Hematopoietic multipotent progenitor cell (in vitro differentiated cells): ENCODE data around the gene IGLON5. TPM values are rescaled to one million over a fixed set of nuclear protein-coding genes. Genes with fewer than 3 reads are reported as not detected.

Experiments
- DNase-seq, 3 donors: peaks; one replicate each; pipeline ENCODE4 v3.0.0-alpha.2; 2011 to 2015; ENCODE audit warnings: low read depth in 2 of 3, low spot score in 2 of 3
- total RNA-seq: library from RNA; depleted of rRNA; stranded (reverse); fragments of >200 nt; gene quantifications from one replicate; pipeline ENCODE4 v1.2.3, GENCODE V29; 2012

The IGLON5 gene
- total RNA-seq, 1 donor: 1.1 TPM

GRCh38 chr19:51317376-51317775 lies 5.9 kb downstream of the IGLON5 start:
- DNase-seq: no peak

DNA sequence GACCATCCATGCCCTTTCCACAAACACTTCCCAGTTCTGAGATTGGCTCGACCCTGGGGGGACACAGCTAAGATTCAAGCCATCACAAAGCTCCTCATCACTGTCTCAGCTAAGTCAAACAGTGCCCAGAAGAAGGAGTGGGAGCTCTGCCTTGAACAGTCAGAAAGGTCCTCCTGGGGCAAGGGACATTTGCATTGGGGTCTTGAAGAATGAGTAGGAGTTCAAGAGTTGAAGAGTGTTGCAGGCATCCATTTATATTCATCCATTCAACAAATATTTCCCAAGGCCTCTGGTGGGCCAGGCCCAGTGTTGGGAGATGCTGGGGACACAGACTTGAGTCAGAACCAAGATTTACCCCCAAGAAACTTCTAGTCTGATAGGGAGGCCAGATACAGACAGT lies 6.5 kb downstream of the IGLON5 start:
- no peak for DNase-seq

DNA sequence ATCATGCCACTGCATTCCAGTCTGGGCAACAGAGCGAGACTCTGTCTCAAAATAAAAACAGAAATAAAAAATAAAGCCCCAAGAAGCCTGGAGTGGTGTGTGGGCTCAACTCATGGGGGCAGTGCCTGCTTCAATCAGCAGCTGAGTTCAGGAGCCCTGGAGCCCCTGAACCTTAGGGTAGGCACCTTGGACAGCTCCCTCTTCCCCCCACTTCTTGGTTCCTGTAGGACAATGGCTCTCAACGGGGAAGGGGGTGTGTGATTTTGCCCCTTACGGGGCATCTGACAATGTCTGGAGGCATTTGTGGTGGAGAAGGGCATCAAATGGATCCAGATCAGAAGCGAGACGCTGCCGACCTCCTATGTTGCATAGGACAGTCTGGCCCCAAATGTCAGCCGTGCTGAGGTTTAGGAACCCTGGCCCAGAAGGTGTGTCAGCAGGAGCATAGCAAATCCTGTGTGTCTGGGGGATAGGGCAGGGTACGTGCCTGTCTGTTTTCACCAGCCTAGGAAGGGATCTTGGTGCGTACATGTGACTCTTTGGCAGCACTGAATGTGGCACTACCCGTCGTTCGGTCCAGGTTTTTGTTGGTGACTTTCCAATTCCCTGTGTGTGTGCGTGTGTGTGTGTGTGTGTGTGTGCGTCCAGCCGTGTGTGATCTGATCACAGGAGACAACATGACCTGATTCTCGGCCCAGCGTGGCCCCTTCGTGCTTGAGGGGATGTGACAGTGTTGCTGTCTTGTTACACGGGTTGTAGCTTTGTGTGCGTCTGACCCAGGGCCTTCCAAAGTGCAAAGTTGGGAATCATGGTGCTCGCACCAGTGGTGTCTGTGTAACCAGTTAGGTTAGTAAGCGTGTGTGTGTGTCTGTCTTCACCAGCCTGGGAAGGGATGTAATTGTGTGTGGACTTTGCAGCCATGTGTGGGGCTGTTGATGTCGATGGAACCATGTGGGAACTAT lies 7.5 kb downstream of the IGLON5 start:
- peak in 1 of 3 donors; percentile 33 for DNase-seq

GRCh38 chr19:51319649-51320279 lies 8.3 kb downstream of the IGLON5 start:
- no peak for DNase-seq

- DNase-seq: no peak
These were observed 8.8 kb downstream of the IGLON5 start for GRCh38 chr19:51320280-51320657.

DNA sequence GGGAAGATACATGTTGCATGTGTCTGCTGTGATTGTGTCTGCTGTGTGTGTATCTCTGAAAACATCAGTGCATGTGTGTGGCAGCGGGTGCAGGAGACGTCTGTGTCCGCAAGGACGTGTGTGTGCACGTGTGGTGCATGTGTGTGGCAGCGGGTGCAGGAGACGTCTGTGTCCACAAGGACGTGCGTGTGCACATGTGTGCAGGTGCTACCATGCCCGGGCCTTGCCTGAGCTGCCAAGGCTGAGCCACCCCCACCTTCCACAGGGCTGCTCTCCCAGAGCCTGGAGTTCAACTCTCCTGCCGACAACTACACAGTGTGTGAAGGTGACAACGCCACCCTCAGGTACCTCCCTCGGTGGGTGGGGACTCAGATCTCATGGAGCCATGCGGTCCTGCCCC lies 10.4 kb downstream of the IGLON5 start:
- no peak for DNase-seq

DNA sequence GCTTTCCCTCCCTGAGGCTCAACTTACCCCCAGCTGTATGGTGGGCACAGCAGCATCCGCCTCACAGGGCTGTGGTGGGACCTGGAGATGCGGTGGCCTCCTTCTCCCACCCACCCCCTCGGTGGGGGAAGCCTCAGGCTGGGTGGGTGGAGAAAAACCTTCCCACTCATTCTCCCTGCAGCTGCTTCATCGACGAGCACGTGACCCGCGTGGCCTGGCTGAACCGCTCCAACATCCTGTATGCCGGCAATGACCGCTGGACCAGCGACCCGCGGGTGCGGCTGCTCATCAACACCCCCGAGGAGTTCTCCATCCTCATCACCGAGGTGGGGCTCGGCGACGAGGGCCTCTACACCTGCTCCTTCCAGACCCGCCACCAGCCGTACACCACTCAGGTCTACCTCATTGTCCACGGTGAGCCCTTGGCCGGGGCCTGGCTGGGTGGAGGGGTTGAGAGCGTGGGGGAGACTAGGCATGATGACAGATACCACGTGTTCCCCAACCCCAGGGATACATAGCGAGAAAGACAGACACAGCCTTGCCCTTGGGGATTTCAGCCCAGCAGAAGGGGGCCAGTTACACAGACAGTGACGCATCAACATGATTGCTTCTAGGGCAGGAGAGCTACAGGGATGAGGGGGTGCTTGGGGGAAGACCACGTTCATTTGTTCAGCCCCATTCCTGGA lies 12.2 kb downstream of the IGLON5 start:
- no peak for DNase-seq

GRCh38 chr19:51324167-51324481 lies 12.7 kb downstream of the IGLON5 start:
- DNase-seq: no peak

DNA sequence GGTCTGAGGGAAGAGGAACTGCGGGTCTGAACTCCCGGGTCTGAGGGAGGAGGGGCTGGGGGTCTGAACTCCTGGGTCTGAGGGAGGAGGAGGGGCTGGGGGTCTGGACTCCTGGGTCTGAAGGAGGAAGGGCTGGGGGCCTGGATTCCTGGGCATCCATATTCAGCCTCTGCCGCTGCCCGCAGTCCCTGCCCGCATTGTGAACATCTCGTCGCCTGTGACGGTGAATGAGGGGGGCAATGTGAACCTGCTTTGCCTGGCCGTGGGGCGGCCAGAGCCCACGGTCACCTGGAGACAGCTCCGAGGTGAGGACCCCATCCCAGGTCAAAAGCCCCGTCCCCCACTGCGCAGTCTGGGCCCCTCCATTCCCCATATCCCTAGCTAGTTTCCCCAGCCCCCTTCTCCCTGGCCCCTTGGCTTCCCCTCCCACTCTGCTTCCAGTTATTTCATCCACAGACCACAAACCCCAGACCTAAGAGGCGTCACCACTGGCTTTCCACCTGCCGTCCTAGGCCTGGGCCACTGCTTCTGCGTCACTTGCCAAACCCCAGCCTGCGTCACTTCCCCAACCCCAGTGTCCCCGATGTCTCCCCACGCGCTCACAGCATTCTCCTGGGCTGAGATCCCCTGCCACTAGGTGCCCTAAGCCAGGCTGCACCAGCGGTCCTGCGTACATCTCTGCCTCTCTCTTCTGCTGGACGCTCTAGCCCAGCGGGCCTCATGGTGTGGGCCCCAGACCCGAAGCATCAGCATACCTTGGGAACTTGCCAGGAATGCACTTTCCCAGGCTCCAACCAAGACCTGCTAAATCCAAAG lies 13.9 kb downstream of the IGLON5 start:
- peak in 2 of 3 donors; percentile 57 to 81 for DNase-seq

DNA sequence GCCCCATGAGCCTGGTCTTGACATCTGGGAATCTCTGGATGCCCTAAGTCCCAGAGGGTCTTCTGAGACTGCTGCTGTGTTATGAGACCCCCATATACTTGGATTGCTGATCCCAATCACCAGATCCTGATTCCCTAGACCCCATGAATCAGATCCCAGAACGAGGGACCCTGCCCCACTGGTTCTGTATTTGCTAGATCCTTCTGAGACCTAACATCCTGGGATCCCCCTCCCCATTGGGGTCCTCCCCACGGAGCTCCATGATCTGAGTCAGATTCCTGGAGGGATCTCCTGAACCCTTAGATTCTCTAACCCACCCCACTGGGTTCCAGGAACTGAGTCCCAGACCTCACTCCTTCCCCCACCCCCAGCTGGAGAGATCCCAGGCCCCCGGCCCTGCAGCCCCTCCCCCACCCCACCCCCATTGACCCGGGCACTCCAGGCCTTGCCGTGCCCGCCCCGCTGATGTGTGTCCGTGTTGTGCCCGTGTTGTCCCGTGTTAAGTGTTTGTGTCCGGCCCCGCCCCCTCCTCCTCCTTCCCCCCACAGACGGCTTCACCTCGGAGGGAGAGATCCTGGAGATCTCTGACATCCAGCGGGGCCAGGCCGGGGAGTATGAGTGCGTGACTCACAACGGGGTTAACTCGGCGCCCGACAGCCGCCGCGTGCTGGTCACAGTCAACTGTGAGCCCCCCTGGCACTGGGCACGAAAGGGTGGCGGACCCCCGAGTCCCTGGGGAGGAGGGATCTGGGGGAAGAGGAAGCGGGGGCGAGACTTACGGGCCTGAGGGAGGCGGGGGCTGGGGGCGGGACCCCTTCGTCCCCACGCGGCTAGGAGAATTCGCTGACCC lies 15.0 kb downstream of the IGLON5 start:
- DNase-seq: no peak

GRCh38 chr19:51327066-51328001 lies 15.9 kb downstream of the IGLON5 start:
- DNase-seq: peak in 2 of 3 donors; percentile 78 to 86

- no peak for DNase-seq
These were observed 18.0 kb downstream of the IGLON5 start for GRCh38 chr19:51329411-51329810.

- DNase-seq: no peak
These were observed 18.9 kb downstream of the IGLON5 start for GRCh38 chr19:51330366-51330765.

GRCh38 chr19:51331193-51331592 lies 19.7 kb downstream of the IGLON5 start:
- no peak for DNase-seq

DNA sequence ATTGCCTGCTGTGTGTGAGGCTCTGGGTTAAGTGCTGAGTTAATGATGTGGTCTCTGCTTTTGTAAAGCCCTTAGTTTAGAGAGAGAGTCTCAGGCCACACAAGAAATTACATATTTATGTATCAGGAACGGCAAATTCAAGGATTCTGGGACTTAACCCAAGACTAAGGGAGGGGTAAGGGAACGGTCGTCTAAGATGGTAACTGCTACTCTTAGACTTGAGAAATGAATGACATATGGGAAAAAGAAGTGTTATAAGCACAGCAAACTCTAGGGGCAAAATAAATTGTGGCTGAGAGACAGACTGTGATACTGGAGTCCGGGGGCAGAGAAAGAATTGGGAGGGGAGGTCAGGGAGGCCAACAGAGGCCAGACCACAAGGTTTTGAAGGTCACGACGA lies 20.3 kb downstream of the IGLON5 start:
- DNase-seq: no peak

- no peak for DNase-seq
These were observed 22.5 kb downstream of the IGLON5 start for GRCh38 chr19:51333836-51334460.

DNA sequence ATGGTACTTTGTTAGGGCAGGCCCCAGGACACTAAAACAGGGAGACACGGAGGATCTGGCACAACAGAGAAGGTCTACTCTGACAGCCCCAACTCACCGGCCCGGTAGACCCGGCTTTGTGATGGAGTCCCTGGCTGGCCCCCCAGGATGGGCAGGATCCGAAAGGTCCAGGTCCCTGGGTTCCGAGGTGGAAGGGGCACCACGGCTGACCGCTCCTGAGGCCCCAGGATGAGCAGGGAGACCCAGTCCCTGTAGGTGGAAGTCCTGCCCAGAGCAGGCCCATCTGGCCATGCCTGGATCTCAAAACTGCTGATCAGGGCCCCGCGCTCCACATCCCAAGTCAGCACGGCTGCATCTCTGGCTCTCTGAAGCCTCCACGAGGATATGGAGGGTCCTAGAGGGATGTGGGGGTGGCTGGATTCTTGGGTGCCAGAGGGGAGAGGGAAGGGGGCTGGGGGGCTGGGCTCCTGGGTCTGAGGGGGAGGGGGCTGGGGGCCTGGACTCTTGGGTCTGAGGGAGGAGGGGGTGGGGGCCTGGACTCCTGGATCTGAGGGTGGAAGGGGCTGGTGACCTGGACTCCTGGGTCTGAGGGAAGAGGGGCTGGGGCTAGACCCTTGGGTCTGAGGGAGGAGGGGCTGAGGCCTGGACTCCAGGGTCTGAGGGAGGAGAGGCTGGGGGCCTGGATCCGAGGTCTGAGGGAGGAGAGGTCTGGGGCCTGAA lies 25.9 kb downstream of the IGLON5 start:
- DNase-seq: no peak
